Calu3 (cell line): Measurements from ENCODE around the gene SOCS6. TPM values are rescaled to one million over a fixed set of nuclear protein-coding genes. Genes with fewer than 3 reads are reported as not detected.
A peak's percentile ranks its signal among the peaks of the same experiment; 100 is the strongest.

Experiments
- BruUV-seq: library from RNA; stranded (reverse); fragments of 400-500 nt; replicated peaks from 2 replicates; lab custom pipeline; 2021; lab: Mats Ljungman, UMichigan
- CTCF ChIA-PET: fragments of 300-600 bp; sonication (Branson Sonifier 250); formaldehyde crosslinking; loops from one replicate; lab custom pipeline; 2022; ENCODE audit warnings: antibody characterized with exemption; lab: Charles Lee
- DNase-seq: peaks from one replicate; pipeline ENCODE4 v3.0.0; 2022
- H3K27ac Mint-ChIP-seq: one replicate; pipeline ENCODE4 v1.8.0; 2022; ENCODE audit warnings: mixed read lengths; ENCODE audit not compliant: unreplicated experiment
- H3K27me3 Mint-ChIP-seq: one replicate; pipeline ENCODE4 v1.8.0; 2022; ENCODE audit warnings: mixed read lengths; ENCODE audit not compliant: unreplicated experiment
- H3K36me3 Mint-ChIP-seq: one replicate; pipeline ENCODE4 v1.8.0; 2022; ENCODE audit warnings: mild to moderate bottlenecking, moderate library complexity, mixed read lengths; ENCODE audit not compliant: insufficient read depth, unreplicated experiment
- H3K4me1 Mint-ChIP-seq: one replicate; pipeline ENCODE4 v1.8.0; 2022; ENCODE audit warnings: mild to moderate bottlenecking, low read depth, mixed read lengths; ENCODE audit not compliant: unreplicated experiment
- H3K4me3 Mint-ChIP-seq: one replicate; pipeline ENCODE4 v1.8.0; 2022; ENCODE audit warnings: mild to moderate bottlenecking, low read depth, moderate library complexity, mixed read lengths; ENCODE audit not compliant: unreplicated experiment
- H3K9me3 Mint-ChIP-seq: one replicate; pipeline ENCODE4 v1.8.0; 2022; ENCODE audit warnings: low read depth, mixed read lengths; ENCODE audit not compliant: unreplicated experiment
- CTCF ChIP-seq: fragments of 200-600 bp; IDR thresholded peaks from one replicate; pipeline ENCODE4 v1.8.0; 2022; ENCODE audit warnings: antibody characterized with exemption; ENCODE audit not compliant: unreplicated experiment
- intact Hi-C: fragments of 100-400 bp; cut with micrococcal nuclease; formaldehyde crosslinking; loops from one replicate; pipeline ENCODE4 v1.10.0; 2022; ENCODE audit not compliant: unreplicated experiment
- total RNA-seq: library from RNA; stranded (reverse); gene quantifications from 2 replicates; pipeline ENCODE4 v1.2.3, GENCODE V29; 2022

The SOCS6 gene
- total RNA-seq, 1 experiment from 2014 or later, result 33.0 TPM

GRCh38 chr18:70326255-70326654 lies 37.4 kb downstream of the SOCS6 start:
- CTCF ChIA-PET, result no interaction called here
- intact Hi-C loops, result no loop called here
- H3K27ac Mint-ChIP-seq, result no peak overlapping the region
- H3K27me3 Mint-ChIP-seq, result no peaks in the 10 kb centered on the region
- TF ChIP-seq CTCF, result no peak
- H3K4me1 Mint-ChIP-seq, result peaks cover 24% of the 10 kb centered on the region
- H3K36me3 Mint-ChIP-seq, result peaks cover 15% of the 10 kb centered on the region
- no peak for DNase-seq
- H3K9me3 Mint-ChIP-seq, result peaks cover 2% of the 10 kb centered on the region
- no peak overlapping the region for H3K4me3 Mint-ChIP-seq
- BruUV-seq, result no TSS peak

- H3K4me3 Mint-ChIP-seq, result no peak overlapping the region
- H3K27me3 Mint-ChIP-seq, result no peaks in the 10 kb centered on the region
- CTCF ChIA-PET, result no interaction called here
- H3K9me3 Mint-ChIP-seq, result peaks cover 2% of the 10 kb centered on the region
- intact Hi-C loops, result no loop called here
- no peak overlapping the region for H3K27ac Mint-ChIP-seq
- peaks cover 21% of the 10 kb centered on the region for H3K36me3 Mint-ChIP-seq
- no peak for DNase-seq
- no TSS peak for BruUV-seq
- peaks cover 20% of the 10 kb centered on the region for H3K4me1 Mint-ChIP-seq
- no peak for TF ChIP-seq CTCF
Observed at GRCh38 chr18:70328169-70328568, 39.3 kb downstream of the SOCS6 start.

- intact Hi-C loops, result no loop called here
- Mint-ChIP-seq H3K36me3 (peaks cover 22% of the 10 kb centered on the region), H3K4me3 (no peak overlapping the region), H3K9me3 (peaks cover 2% of the 10 kb centered on the region), H3K4me1 (peaks cover 14% of the 10 kb centered on the region), H3K27ac (no peak overlapping the region), H3K27me3 (no peaks in the 10 kb centered on the region)
- CTCF ChIA-PET, result no interaction called here
- no peak for TF ChIP-seq CTCF
- no TSS peak for BruUV-seq
- no peak for DNase-seq
Observed at GRCh38 chr18:70329071-70329470, 40.2 kb downstream of the SOCS6 start.

- BruUV-seq, result no TSS peak
- CTCF ChIA-PET, result no interaction called here
- Mint-ChIP-seq H3K36me3 (peaks cover 22% of the 10 kb centered on the region), H3K9me3 (no peaks in the 10 kb centered on the region), H3K27ac (peak overlapping the region; percentile 15), H3K27me3 (no peaks in the 10 kb centered on the region), H3K4me3 (no peak overlapping the region), H3K4me1 (peaks cover 14% of the 10 kb centered on the region)
- TF ChIP-seq CTCF, result no peak
- DNase-seq, result no peak
- intact Hi-C loops, result no loop called here
Observed at GRCh38 chr18:70330887-70331286, 42.0 kb downstream of the SOCS6 start.
